ENCODE data around the gene MFAP3. TPM values are rescaled to one million over a fixed set of nuclear protein-coding genes. Genes with fewer than 3 reads are reported as not detected.

The MFAP3 gene
- total and polyA plus RNA-seq, 10 of the 15 experiments (the other 5 are each of a cell fraction or from before 2014, with no cell fraction given): 2.5 to 22.9 (median 13.4) TPM

GRCh38 chr5:154038707-154039457, at the start of gene MFAP3, which contains the start of gene FAM114A2 (continued):
- no peak for TF ChIP-seq SPI1 (IDR thresholded peaks at IDR 0.05; ENCODE audit: borderline replicate concordance, insufficient read depth, low read depth, low read length)
- 0 out of 2 replicates have a peak, but pooled peaks have one; percentile 5 for TF ChIP-seq MEF2A (IDR thresholded peaks at IDR 0.05; ENCODE audit: insufficient read depth, low read depth, low read length)
- no peak for TF ChIP-seq JUNB (IDR thresholded peaks at IDR 0.05)
- no peak for TF ChIP-seq PAX8 (IDR thresholded peaks at IDR 0.05)
- TF ChIP-seq HDGF (IDR thresholded peaks at IDR 0.05): peak; percentile 85
- no peak for TF ChIP-seq HDAC2 (IDR thresholded peaks at IDR 0.05)
- no peak for TF ChIP-seq PBX3 (IDR thresholded peaks at IDR 0.05; ENCODE audit: insufficient replicate concordance, low read depth, low read length)
- no peak for TF ChIP-seq REST (IDR thresholded peaks at IDR 0.05; ENCODE audit: low read depth, low read length)
- no peak for TF ChIP-seq SMARCA5 (IDR thresholded peaks at IDR 0.05)
- TF ChIP-seq ZBTB33 (IDR thresholded peaks at IDR 0.05): no peak
- TF ChIP-seq NKRF (conservative IDR thresholded peaks at IDR 0.05): peak; percentile 73; the same call in 1 of the 2 replicates
- TF ChIP-seq RBBP5 (conservative IDR thresholded peaks at IDR 0.05): peak; percentile 91
- no peak for TF ChIP-seq SMC3 (IDR thresholded peaks at IDR 0.05; ENCODE audit: borderline replicate concordance, low read length)
- no peak for TF ChIP-seq CEBPB (IDR thresholded peaks at IDR 0.05; ENCODE audit: borderline replicate concordance in 1 of 2, low read depth in 2 of 2, low read length in 2 of 2)
- TF ChIP-seq POLR2AphosphoS2 (IDR thresholded peaks at IDR 0.05; ENCODE audit: low read depth, low read length): peak; percentile 91
- TF ChIP-seq TCF3 (IDR thresholded peaks at IDR 0.05; ENCODE audit: borderline replicate concordance, insufficient read depth, low read depth, low read length): 0 out of 2 replicates have a peak, but pooled peaks have one; percentile 26
- no peak for TF ChIP-seq ETV6 (conservative IDR thresholded peaks at IDR 0.05 in 1 of 2, IDR thresholded peaks at IDR 0.05 in 1 of 2; ENCODE audit: borderline replicate concordance in 1 of 2, low read depth in 1 of 2)
- peak; percentile 54; the same call in 1 of the 2 replicates for TF ChIP-seq NR2F1 (conservative IDR thresholded peaks at IDR 0.05)

All from GM12878 (cell line).